ENCODE measurements around the gene CUL2. TPM values are rescaled to one million over a fixed set of nuclear protein-coding genes. Genes with fewer than 3 reads are reported as not detected.
"Not testable (repeated sequence)": the region's sequence is repeated elsewhere in the genome, so short reads cannot be mapped to it uniquely, and the experiment has no call there.

The CUL2 gene
- total and polyA plus RNA-seq, 8 donors: 3.6 to 20.0 (median 12.8) TPM

DNA sequence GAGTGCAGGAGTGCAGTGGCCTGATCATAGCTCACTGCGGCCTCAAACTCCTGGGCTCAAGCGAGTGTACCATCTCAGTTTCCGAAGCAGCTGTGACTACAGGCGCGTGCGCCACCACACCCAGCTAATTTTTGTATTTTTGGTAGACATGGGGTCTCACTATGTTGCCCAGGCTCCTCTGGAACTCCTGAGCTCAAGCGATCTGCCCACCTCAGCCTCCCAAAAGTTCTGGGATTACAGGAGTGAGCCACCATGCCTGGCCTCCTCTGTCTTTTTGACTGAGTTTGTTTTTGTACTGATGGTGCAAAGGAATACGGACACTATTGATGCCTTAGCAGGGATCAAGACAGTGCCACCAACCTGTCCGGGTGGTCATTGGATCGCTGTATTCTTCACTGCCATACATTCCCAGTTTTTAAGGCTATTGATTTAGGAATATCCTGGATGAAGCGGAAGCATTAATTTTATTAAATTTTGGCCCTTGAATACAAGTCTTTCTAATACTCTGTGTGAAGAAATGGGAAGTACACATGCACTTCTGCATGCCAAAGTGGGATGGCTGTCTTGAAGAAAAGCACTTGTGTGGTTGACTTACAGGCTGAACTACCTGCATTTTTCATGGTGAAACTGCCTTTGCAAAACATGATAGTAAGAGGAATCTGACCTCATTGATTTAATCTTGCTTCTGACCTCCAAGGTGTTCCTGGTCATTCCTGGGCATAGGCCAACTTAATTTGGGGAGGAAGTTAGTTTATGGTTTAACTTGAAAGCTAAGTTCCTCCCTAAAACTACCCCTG is 2.1 kb upstream of the CUL2 start:
- no peak overlapping the region for H3K4me3 ChIP-seq
- H3K9me3 ChIP-seq: no peaks in the 10 kb centered on the region
- DNase-seq (no peak), FAIRE-seq (no peak), ATAC-seq (no peak)
- no peak overlapping the region for H3K27ac ChIP-seq
- WGBS, 2 donors: 93 to 98% methylated on average over 11 of the region's 11 CpGs
- no peaks in the 10 kb centered on the region for H3K36me3 ChIP-seq
- TF ChIP-seq, protein P1, sequence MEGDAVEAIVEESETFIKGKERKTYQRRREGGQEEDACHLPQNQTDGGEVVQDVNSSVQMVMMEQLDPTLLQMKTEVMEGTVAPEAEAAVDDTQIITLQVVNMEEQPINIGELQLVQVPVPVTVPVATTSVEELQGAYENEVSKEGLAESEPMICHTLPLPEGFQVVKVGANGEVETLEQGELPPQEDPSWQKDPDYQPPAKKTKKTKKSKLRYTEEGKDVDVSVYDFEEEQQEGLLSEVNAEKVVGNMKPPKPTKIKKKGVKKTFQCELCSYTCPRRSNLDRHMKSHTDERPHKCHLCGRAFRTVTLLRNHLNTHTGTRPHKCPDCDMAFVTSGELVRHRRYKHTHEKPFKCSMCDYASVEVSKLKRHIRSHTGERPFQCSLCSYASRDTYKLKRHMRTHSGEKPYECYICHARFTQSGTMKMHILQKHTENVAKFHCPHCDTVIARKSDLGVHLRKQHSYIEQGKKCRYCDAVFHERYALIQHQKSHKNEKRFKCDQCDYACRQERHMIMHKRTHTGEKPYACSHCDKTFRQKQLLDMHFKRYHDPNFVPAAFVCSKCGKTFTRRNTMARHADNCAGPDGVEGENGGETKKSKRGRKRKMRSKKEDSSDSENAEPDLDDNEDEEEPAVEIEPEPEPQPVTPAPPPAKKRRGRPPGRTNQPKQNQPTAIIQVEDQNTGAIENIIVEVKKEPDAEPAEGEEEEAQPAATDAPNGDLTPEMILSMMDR (IDR thresholded peaks at IDR 0.05): no peak
- no peaks in the 10 kb centered on the region for H3K27me3 ChIP-seq
- peaks cover 5 to 12% (median 11%) of the 10 kb centered on the region in 3 donors for H3K4me1 ChIP-seq
- intact Hi-C loops (cut with DNase I): no loop called here

DNA sequence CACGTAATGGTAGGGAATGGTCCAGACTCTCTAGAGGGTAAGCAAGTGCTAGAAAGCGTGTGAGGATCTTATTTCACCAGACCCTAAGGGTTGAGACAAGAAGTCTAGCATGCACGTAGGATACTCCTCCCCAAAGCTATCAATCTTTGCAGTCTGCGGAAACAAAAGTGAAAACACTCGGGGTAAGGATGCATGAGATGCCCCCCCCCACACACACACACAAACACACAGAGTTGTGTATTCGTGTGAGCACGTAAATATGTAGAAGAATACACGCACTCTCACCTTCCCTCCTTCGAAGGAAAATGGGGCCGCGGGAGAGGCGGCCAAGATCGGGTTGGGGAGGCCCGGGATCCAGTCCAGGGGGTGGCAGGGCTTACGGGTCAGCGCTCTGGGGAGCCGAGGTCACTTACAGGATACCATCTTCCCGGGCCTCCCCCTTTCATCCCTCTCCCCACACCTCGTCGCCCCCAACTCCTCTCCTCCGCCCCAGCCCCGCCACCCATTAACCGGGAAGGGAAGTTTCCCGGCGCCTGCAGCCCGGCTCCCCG is 455 bp downstream of the CUL2 start:
- TF ChIP-seq, protein P1 (IDR thresholded peaks at IDR 0.05): no peak
- Histone ChIP-seq H3K36me3 (no peaks in the 10 kb centered on the region), H3K9me3 (no peaks in the 10 kb centered on the region), H3K27me3 (no peaks in the 10 kb centered on the region), H3K4me3 (peak overlapping the region; percentile 52 to 89 (median 77)), H3K27ac (peak overlapping the region; percentile 68 to 91 (median 80)), H3K4me1 (peaks cover 5 to 27% (median 11%) of the 10 kb centered on the region in 3 donors)
- intact Hi-C loops (cut with DNase I): no loop called here
- FAIRE-seq (no peak), DNase-seq (peak in 1 of 6 donors; percentile 62), ATAC-seq (peak; percentile 9 to 25 (median 23))
- WGBS, 2 donors: 0% methylated on average over 23 to 27 of the region's 27 CpGs

DNA sequence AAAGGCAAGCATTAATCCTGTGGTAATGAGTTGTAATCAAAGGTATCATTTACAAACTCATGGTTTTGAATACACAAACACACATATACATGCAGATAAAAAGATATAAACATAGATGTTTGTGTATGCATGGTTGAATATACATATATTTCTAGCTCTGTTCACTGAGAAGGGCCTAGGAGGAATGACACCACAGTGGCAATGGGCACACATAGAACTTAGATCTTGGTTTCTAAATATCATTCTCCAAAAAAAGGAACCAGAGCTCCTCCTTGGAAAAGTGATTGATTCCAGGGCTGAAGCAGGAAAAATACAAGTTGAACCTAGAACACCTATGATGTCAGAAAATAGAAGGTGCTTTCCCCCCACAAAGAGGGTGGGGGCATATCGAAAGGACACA is 6.9 kb downstream of the CUL2 start:
- H3K4me1 ChIP-seq: peaks cover 0 to 19% (median 4%) of the 10 kb centered on the region in 3 donors
- H3K27me3 ChIP-seq: no peaks in the 10 kb centered on the region
- H3K9me3 ChIP-seq: no peaks in the 10 kb centered on the region
- H3K27ac ChIP-seq: no peak overlapping the region
- TF ChIP-seq, protein P1 (IDR thresholded peaks at IDR 0.05): no peak
- no peaks in the 10 kb centered on the region for H3K36me3 ChIP-seq
- intact Hi-C loops (cut with DNase I): no loop called here
- 98 to 100% methylated on average over 1 of the region's 1 CpG for WGBS, 2 donors
- no peak for ATAC-seq
- no peak for DNase-seq
- H3K4me3 ChIP-seq: no peak overlapping the region
- no peak for FAIRE-seq

DNA sequence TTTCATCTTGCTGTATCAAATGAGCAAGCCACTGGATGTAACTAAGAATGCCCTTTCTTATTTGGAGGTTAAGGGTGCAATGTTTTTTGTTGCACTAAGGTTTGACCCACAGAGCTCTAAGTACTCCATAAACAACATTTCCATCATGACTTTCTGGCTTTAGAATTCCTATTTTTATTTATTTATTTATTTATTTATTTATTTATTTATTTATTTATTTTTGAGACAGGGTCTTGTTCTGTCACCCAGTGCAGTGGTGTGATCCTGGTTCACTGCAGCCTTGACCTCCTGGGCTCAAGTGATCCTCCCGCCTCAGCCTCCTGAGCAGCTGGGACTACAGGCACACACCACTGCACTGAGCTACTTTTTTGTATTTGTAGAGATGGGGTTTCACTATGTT is 9.9 kb downstream of the CUL2 start:
- FAIRE-seq; intact Hi-C loops (cut with DNase I); H3K4me3 ChIP-seq; H3K27ac ChIP-seq; H3K4me1 ChIP-seq; ATAC-seq; DNase-seq; H3K27me3 ChIP-seq; H3K36me3 ChIP-seq; H3K9me3 ChIP-seq: not testable (repeated sequence)
- 96 to 100% methylated on average over 1 of the region's 1 CpG for WGBS, 2 donors

DNA sequence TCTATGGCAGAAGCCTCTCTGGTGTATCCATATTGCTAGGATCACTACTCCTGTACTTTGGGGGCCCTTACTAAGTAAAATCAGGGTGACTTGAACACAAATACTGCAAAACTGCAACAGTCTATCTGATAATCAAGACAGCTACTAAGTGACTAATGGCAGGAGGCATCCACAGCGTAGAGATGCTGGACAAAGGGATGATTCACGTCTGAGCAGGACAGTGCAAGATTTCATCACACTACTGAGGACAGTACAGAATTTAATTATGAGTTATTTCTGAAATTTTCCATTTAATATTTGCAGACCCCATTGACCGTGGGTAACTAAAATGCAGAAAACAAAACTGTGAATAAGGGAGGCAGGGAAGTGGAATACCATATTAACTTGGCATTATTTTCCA is 10.4 kb downstream of the CUL2 start:
- Histone ChIP-seq H3K9me3 (no peaks in the 10 kb centered on the region), H3K36me3 (no peaks in the 10 kb centered on the region), H3K4me1 (no peaks in the 10 kb centered on the region), H3K4me3 (no peak overlapping the region), H3K27ac (no peak overlapping the region), H3K27me3 (no peaks in the 10 kb centered on the region)
- peak in 2 of 4 donors; percentile 31 to 34 for ATAC-seq
- TF ChIP-seq, protein P1 (IDR thresholded peaks at IDR 0.05): no peak
- intact Hi-C loops (cut with DNase I): no loop called here
- no peak for DNase-seq
- no peak for FAIRE-seq
- 92 to 94% methylated on average over 3 of the region's 3 CpGs for WGBS, 2 donors
